GM12878 (cell line): ENCODE results near the gene SFXN5. TPM values are rescaled to one million over a fixed set of nuclear protein-coding genes. Genes with fewer than 3 reads are reported as not detected.

Experiments
- ATAC-seq: fragments of 200-7000 bp; cut with Tn5 transposase; 3 replicates; pipeline ENCODE4 v1.9.1; 2020; ENCODE audit warnings: mild to moderate bottlenecking, moderate library complexity
- BruUV-seq: library from RNA; stranded (reverse); fragments of 400-500 nt; replicated peaks from 2 replicates; lab custom pipeline; 2021; lab: Mats Ljungman, UMichigan
- CTCF ChIA-PET: fragments of 300-600 bp; sonication (Branson Sonifier 250); formaldehyde crosslinking; extraction: SDS; loops from one replicate; lab custom pipeline; 2021; ENCODE audit warnings: inconsistent platforms; lab: Yijun Ruan, JAX
- POLR2A ChIA-PET: fragments of 350-600 bp; formaldehyde crosslinking; extraction: SDS; loops from one replicate; lab custom pipeline; 2021; ENCODE audit warnings: inconsistent platforms; lab: Charles Lee
- RAD21 ChIA-PET: fragments of 300-600 bp; sonication (Branson Sonifier 250); formaldehyde crosslinking; loops from one replicate; lab custom pipeline; 2023; ENCODE audit warnings: antibody characterized with exemption; ENCODE audit not compliant: unreplicated experiment; lab: Charles Lee
- SMC1A ChIA-PET: fragments of 300-600 bp; sonication (Branson Sonifier 250); formaldehyde crosslinking; loops from one replicate; lab custom pipeline; 2023; ENCODE audit not compliant: unreplicated experiment, uncharacterized antibody; lab: Charles Lee
- DNase-seq: peaks from one replicate; pipeline ENCODE4 v3.0.0-alpha.2; 2011; ENCODE audit warnings: low read depth, low spot score
- FAIRE-seq: peaks from 3 replicates; lab custom pipeline; 2011; peaks lifted over from hg19 to GRCh38; lab: Jason Lieb, UNC
- H2AFZ ChIP-seq: 2 replicates; pipeline ENCODE4 v1.6.0; 2011; ENCODE audit warnings: low read depth, low read length, control low read depth; ENCODE audit not compliant: control insufficient read depth
- H3K27ac ChIP-seq: 2 replicates; pipeline ENCODE4 v1.5.1; 2011; ENCODE audit warnings: control low read depth; ENCODE audit not compliant: control insufficient read depth, insufficient read depth
- H3K27me3 ChIP-seq, 2 experiments: replicated peaks in 1 of 2; 2 replicates each; pipeline versions ENCODE4 v1.6.0 to v1.6.1; 2011; ENCODE audit warnings: low read length in 1 of 2; ENCODE audit not compliant: control insufficient read depth in 2 of 2, insufficient read depth in 2 of 2
- H3K36me3 ChIP-seq, 2 experiments: 2 replicates each; pipeline ENCODE4 v1.5.1; 2011; ENCODE audit warnings: low read length in 1 of 2; ENCODE audit not compliant: control insufficient read depth in 2 of 2, insufficient read depth in 2 of 2
- H3K4me1 ChIP-seq: 2 replicates; pipeline ENCODE4 v1.6.1; 2011; ENCODE audit warnings: mild to moderate bottlenecking, low read length, moderate library complexity, mixed read lengths; ENCODE audit not compliant: control insufficient read depth, insufficient read depth
- H3K4me2 ChIP-seq: 2 replicates; pipeline ENCODE4 v1.6.0; 2011; ENCODE audit warnings: control low read depth; ENCODE audit not compliant: control insufficient read depth, insufficient read depth
- H3K4me3 ChIP-seq: fragments of 200-600 bp; sonication (generic); 2 replicates; pipeline ENCODE4 v1.5.1; 2016
- H3K79me2 ChIP-seq: 2 replicates; pipeline ENCODE4 v1.6.0; 2011; ENCODE audit warnings: low read length; ENCODE audit not compliant: control insufficient read depth, insufficient read depth
- H3K9ac ChIP-seq: 2 replicates; pipeline ENCODE4 v1.8.0; 2011; ENCODE audit warnings: low read length, control low read depth, mixed read lengths; ENCODE audit not compliant: control insufficient read depth, insufficient read depth
- H3K9me3 ChIP-seq: replicated peaks from 3 replicates; pipeline ENCODE4 v1.5.1; 2011; ENCODE audit warnings: mild to moderate bottlenecking, low read length; ENCODE audit not compliant: control insufficient read depth, insufficient read depth
- H4K20me1 ChIP-seq: 2 replicates; pipeline ENCODE4 v1.6.0; 2011; ENCODE audit not compliant: control insufficient read depth, insufficient read depth
- CHD4 ChIP-seq: fragments of 200-600 bp; sonication (generic); IDR thresholded peaks from 2 replicates; pipeline ENCODE4 v1.6.1; 2016; ENCODE audit warnings: mild to moderate bottlenecking
- GABPA ChIP-seq: IDR thresholded peaks from 2 replicates; pipeline ENCODE4 v1.6.1; 2014; ENCODE audit warnings: antibody characterized with exemption, low read depth, mild to moderate bottlenecking, inconsistent platforms
- HDGF ChIP-seq: fragments of 450-650 bp; IDR thresholded peaks from 2 replicates; pipeline ENCODE4 v1.6.1; 2016; ENCODE audit warnings: antibody characterized with exemption
- MTA2 ChIP-seq: fragments of 450-650 bp; IDR thresholded peaks from 2 replicates; pipeline ENCODE4 v1.6.1; 2016; ENCODE audit warnings: low read depth, mild to moderate bottlenecking, moderate library complexity
- POLR2AphosphoS2 ChIP-seq: IDR thresholded peaks from 2 replicates; pipeline ENCODE4 v1.6.1; 2011; ENCODE audit warnings: low read depth, mild to moderate bottlenecking, low read length, improper control_type of control experiment, moderate library complexity
- RUNX3 ChIP-seq: IDR thresholded peaks from 2 replicates; pipeline ENCODE4 v1.6.1; 2012; ENCODE audit warnings: low read length, inconsistent platforms
- USF1 ChIP-seq: IDR thresholded peaks from 2 replicates; pipeline ENCODE4 v1.6.1; 2011; ENCODE audit warnings: borderline replicate concordance, low read depth, mild to moderate bottlenecking, moderate library complexity, mixed read lengths, low read length; ENCODE audit not compliant: insufficient read depth; ENCODE audit errors: extremely low read length
- WGBS: methylation state at CpG from one replicate; pipeline ENCODE4 v1.1.6; 2016; ENCODE audit warnings: low lambda C conversion rate; ENCODE audit not compliant: insufficient replicate concordance, insufficient coverage; ENCODE audit errors: missing lambda C conversion rate; 5-methylcytosine and 5-hydroxymethylcytosine counted together
- in situ Hi-C: fragments of 300-500 bp; cut with MboI; formaldehyde crosslinking; loops from 9 replicates; pipeline ENCODE4 v1.14.3; 2018; ENCODE audit warnings: mixed read lengths
- intact Hi-C: fragments of 100-400 bp; cut with micrococcal nuclease; formaldehyde crosslinking; loops from one replicate; pipeline ENCODE4 v1.14.2; 2022; ENCODE audit not compliant: unreplicated experiment
- polyA plus RNA-seq, 11 experiments: library from polyadenylated mRNA; depleted of rRNA in 4 of 11; unstranded in 6 of 11; stranded (reverse) in 5 of 11; fragments of >200 nt; fragmentation: Nextera tagmentation in 4 of 11; fragmentation: Illumina TruSeq in 1 of 11; extraction: Ambion mirVana in 4 of 11; extraction: Trizol in 1 of 11; gene quantifications; 1 replicate in 1 of 11; 2 replicates in 10 of 11; pipeline versions ENCODE4 v1.2.1 to v1.2.3, GENCODE V29; 2011 to 2016; ENCODE audit warnings: inconsistent platforms in 2 of 11, missing spikeins in 2 of 11, low read depth in 1 of 11
- total RNA-seq, 4 experiments: library from RNA; depleted of rRNA in 3 of 4; stranded (reverse); fragments of >200 nt in 3 of 4; fragmentation: Illumina TruSeq in 1 of 4; extraction: Trizol in 1 of 4; gene quantifications; 2 replicates each; pipeline versions ENCODE4 v1.2.1 to v1.2.3, GENCODE V29; 2013 to 2021

Gene SFXN5
- total and polyA plus RNA-seq, 10 of the 15 experiments (the other 5 are each of a cell fraction or from before 2014, with no cell fraction given), result 3.3 to 15.9 (median 11.2) TPM

- FAIRE-seq (no peak), ATAC-seq (no peak), DNase-seq (no peak)
- Histone ChIP-seq H3K27ac (no peak overlapping the region), H3K27me3 (no peaks in the 10 kb centered on the region), H3K9ac (no peak overlapping the region), H2AFZ (no peak overlapping the region), H3K9me3 (no peaks in the 10 kb centered on the region), H3K4me1 (no peaks in the 10 kb centered on the region), H3K4me3 (no peak overlapping the region), H4K20me1 (no peaks in the 10 kb centered on the region), H3K79me2 (no peaks in the 10 kb centered on the region), H3K36me3 (no peaks in the 10 kb centered on the region), H3K4me2 (no peak overlapping the region)
- RAD21 ChIA-PET, result interaction anchor here (1.3 to 1.9 kb wide), 2 partner anchors 18 to 185 kb away, joined by 3 to 10 read pairs; no protein-coding TSS in a partner anchor
- in situ Hi-C loops (no loop called here), intact Hi-C loops (no loop called here)
- SMC1A ChIA-PET, result interaction anchor here (0.6 to 1.2 kb wide), 3 partner anchors 13 to 189 kb away, joined by 3 to 7 read pairs (median 3); no protein-coding TSS in a partner anchor
- no peak for TF ChIP-seq RUNX3
- TF ChIP-seq POLR2AphosphoS2, result no peak
- TF ChIP-seq MTA2, result no peak
- no peak for TF ChIP-seq CHD4
- TF ChIP-seq USF1, result no peak
- no peak for TF ChIP-seq HDGF
- TF ChIP-seq GABPA, result no peak
- CTCF ChIA-PET, result interaction anchor here (0.5 to 3.7 kb wide), 12 partner anchors 9 to 530 kb away, joined by 3 to 56 read pairs (median 4); no protein-coding TSS in a partner anchor
- WGBS, result 43% methylated on average over 6 of the region's 6 CpGs
- no TSS peak for BruUV-seq
- POLR2A ChIA-PET, result no interaction called here
Observed at GRCh38 chr2:72991439-72991725, 80.1 kb downstream of the SFXN5 start.
